Lower leg skin (tissue), 3 donors: ENCODE measurements around the gene PAPPA.

Experiments used
- POLR2A ChIP-seq, 2 donors: fragments of 450-650 bp; IDR thresholded peaks; one replicate each; pipeline ENCODE4 v1.6.1; 2016 to 2017; ENCODE audit warnings: antibody characterized with exemption in 2 of 2, mild to moderate bottlenecking in 1 of 2, moderate library complexity in 1 of 2
- TF ChIP-seq, protein P1 (sequence below), 3 donors: fragments of 450-650 bp; IDR thresholded peaks; one replicate each; pipeline ENCODE4 v1.5.1; 2016; ENCODE audit warnings: antibody characterized with exemption in 3 of 3, mild to moderate bottlenecking in 3 of 3, moderate library complexity in 2 of 3

DNA sequence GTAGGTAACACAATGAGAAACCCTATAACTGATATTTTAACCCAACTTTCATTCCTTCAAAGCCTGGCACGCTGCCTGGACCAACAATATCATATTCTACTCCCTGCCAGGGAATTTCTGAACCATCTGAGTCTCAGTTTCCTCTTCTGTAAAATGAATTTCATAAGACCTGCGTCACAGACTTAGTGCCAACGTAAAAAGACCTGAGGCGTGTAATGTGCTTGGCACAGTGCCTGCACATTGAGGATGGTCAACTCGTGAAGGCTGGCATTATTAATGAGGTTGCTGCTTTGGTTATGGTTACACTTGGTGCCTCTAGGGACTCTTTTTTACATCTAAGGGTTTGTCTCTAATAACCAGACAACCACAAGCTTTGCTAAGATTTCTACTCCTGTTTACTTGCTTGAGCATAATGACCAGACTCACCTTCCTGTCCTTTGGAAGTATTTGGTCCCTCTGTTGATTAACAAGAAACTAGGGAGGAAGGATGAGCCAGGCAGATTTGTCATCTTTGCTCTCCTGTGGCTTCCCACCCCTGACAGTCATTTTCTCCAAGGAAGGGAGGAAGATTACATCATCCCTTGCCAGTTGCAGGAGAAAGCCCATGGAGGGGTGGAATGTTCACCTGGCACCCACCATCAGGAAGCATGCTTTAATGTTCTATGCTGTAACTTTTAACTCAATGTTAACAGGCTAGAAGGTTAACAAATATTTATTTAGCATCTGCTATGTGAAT lies 79.0 kb downstream of the PAPPA start:
- TF ChIP-seq, protein P1, sequence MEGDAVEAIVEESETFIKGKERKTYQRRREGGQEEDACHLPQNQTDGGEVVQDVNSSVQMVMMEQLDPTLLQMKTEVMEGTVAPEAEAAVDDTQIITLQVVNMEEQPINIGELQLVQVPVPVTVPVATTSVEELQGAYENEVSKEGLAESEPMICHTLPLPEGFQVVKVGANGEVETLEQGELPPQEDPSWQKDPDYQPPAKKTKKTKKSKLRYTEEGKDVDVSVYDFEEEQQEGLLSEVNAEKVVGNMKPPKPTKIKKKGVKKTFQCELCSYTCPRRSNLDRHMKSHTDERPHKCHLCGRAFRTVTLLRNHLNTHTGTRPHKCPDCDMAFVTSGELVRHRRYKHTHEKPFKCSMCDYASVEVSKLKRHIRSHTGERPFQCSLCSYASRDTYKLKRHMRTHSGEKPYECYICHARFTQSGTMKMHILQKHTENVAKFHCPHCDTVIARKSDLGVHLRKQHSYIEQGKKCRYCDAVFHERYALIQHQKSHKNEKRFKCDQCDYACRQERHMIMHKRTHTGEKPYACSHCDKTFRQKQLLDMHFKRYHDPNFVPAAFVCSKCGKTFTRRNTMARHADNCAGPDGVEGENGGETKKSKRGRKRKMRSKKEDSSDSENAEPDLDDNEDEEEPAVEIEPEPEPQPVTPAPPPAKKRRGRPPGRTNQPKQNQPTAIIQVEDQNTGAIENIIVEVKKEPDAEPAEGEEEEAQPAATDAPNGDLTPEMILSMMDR (IDR thresholded peaks at IDR 0.05) = no peak
- TF ChIP-seq POLR2A (IDR thresholded peaks at IDR 0.05) = no peak
